Head of caudate nucleus (tissue), 42 donors: Measurements from ENCODE around the gene PAQR4.

Source experiments
- DNase-seq, 42 donors: peaks; one replicate each; pipeline versions ENCODE4 v3.0.0 to v3.0.0-alpha.2; 2020 to 2021; ENCODE audit warnings: mixed read lengths in 7 of 42
- intact Hi-C: fragments of 100-400 bp; cut with DNase I; formaldehyde crosslinking; loops from one replicate; pipeline ENCODE4 v1.15.0; 2022

Gene PAQR4

DNA sequence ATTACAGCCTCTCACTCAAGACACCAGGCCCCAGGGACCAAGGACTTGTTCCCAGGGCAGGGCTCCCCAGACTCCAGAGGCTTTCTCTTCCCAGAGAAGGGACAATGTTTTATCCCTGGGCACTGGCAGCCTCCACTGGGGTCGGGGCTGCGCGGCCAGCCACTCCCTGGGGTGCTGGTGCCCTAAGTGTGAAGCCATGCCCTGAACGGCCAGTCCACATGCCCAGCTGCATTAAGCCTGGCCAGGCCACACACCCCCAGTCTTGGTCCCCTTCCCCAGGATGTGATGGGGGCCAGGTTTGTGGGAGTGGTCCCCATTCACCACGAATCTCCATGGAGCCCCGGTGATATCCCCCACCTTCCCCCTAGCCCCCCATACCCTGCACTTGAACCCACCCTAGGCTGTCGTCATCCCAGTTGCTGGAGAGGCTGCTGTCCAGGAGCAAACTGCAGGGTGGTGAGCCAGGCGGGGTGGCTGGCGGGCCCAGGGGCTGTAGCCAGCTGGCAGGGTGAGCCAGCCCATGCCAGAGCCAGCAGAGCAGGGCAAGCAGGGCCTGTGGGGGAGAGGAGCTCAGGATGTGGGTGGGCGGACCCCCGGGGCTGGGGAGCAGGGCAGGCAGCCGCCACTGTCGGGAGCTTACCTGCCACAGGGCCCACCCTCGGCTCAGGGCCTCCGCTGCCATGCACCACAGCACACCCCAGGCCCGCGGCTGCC, 4.6 kb downstream of the PAQR4 start:
- intact Hi-C loops = loop anchor here (5.0 kb wide), 1 partner anchor 56 kb away; no protein-coding TSS in a partner anchor
- peak in 15 of 42 donors; percentile 27 to 70 (median 50) for DNase-seq

DNA sequence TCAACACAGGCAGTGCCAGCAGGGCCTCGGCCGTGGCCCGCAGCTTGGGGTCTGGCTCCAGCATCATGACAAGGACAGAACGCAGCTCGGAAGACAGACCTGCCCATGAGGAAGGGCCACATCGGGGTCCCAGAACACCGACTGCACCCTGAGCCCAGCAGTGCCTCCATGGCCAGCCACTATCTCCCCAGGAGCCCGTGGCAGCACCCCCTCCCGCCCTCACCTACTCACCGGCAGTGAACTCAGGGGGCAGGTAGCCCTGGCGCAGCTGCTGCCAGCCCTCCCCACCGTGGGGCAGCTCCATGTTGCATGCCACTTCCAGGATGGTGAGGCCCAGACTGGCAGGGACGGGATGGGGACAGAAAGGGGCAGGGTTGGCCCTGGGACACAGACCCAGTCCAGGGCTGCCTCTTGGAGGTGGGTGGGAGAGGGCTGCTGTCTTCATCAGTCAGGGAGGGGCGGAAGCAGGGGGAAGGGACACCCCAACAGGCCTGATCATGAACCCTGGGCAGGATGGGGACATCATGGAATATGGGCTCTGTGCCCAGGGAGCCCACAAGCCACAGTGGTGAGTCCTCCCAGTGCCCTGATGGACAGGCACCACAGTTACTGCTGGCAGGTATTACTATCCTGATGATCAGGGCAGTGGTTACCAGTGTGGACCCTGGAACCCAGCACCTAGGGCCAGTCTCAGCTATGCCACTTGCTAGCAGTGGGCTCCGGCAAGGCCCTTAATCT, 5.3 kb downstream of the PAQR4 start:
- intact Hi-C loops = loop anchor here (5.0 kb wide), 1 partner anchor 57 kb away; no protein-coding TSS in a partner anchor
- no peak for DNase-seq

GRCh38 chr16:2975161-2975795, 6.1 kb downstream of the PAQR4 start:
- intact Hi-C loops = no loop called here
- DNase-seq = no peak

GRCh38 chr16:2976201-2976600, 7.1 kb downstream of the PAQR4 start:
- DNase-seq = peak in 10 of 42 donors; percentile 34 to 66 (median 46)
- intact Hi-C loops = no loop called here

DNA sequence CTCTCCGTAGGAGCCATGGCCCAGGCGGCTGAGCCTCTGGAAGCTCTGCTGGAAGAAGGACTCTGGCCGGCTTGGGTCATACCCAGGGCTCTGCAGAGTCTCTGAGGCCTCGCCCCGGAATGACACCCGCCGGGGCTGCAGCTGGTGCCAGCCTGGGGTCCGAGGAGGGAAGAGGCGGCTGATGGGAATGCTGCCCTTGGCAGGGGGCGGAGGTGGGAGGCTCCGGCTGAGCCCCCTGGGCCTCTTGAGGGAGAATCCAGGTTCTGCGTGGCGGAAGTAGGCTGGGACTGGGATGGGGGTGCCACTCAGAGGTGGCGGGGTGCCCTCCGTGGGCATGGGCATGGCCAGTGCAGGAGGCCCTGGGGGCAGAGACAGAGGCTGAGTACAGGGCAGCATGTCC, 7.5 kb downstream of the PAQR4 start:
- no peak for DNase-seq
- intact Hi-C loops = no loop called here

DNA sequence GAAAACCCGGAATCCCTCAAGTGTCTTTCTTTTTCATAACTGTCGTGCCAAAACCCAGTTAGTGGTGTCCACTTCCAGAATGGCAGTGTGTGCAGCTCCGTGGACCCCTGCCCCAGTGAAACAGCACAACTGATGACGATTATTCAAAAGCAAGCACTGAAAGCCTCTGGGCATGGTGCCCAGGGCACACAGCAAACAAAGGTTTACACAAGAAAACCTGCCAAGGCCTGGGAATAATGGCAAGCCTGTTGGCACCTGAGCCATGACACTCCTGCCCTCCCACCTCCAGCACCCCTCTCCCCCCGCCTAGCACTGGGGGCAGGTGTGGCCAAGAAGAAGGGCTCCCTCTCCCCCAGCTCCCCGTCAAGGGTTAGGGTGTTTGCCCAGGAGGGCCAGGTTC, 8.3 kb downstream of the PAQR4 start:
- intact Hi-C loops = no loop called here
- DNase-seq = peak in 9 of 42 donors; percentile 26 to 55 (median 33)

- DNase-seq = no peak
- intact Hi-C loops = no loop called here
Observed at GRCh38 chr16:2979669-2980226, 10.6 kb downstream of the PAQR4 start.

GRCh38 chr16:2980227-2981176, 11.4 kb downstream of the PAQR4 start, which contains the start of gene PKMYT1:
TSS of gene PKMYT1 (minus strand) at chr16:2980446. CDS start at chr16:2979657, 789 bp downstream.
- DNase-seq = peak; percentile 72 to 97 (median 91)
- intact Hi-C loops = no loop called here

DNA sequence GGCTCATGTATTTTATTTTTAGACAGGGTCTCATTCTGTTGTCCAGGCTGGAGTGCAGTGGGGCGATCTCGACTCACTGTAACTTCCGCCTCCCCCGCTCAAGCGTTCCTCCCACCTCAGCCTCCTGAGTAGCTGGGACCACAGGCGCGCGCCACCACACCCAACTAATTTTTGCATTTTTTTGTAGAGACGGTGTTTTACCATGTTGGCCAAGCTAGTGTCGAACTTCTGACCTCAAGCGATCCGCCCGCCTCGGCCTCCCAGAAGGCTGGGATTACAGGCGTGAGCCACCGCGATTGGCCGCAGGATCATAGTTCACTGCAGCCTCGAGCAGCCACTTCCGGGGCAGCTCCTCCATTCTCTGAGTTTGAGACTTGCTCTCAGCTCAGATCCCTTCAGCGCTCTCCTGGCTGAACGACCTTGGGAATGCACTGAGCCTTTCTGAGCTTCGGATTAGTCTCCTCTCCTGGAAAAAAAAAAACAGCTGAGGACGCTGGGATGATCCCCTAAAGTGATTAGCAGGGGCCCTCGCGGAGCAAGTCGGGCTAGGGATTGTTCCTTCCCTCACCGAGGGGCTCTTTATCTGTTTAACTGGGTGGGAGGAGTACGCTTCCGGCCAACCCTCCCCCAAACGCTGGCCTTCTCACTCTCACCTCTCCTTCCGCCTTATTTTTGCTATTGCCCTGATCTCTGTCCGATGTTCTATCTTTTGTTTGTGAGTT, 12.2 kb downstream of the PAQR4 start:
- intact Hi-C loops = no loop called here
- DNase-seq = no peak

DNA sequence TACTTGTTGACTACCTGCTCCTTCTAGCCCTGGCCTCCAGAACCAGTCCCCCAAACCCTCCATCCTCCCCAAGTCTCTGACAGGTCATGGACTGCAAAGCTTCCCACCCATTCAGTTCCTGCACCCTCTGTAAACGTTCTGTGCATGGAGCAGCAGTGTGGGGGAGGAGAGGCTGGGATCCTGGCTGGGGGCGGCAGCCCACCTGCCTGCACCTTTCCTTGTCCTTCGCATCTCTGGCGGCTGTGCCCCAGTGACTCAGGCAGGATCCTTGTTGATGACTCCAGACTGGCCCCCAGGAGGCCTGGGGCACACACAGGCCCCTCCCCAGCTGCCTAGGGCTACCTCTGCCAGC, 12.7 kb downstream of the PAQR4 start:
- no peak for DNase-seq
- intact Hi-C loops = no loop called here

DNA sequence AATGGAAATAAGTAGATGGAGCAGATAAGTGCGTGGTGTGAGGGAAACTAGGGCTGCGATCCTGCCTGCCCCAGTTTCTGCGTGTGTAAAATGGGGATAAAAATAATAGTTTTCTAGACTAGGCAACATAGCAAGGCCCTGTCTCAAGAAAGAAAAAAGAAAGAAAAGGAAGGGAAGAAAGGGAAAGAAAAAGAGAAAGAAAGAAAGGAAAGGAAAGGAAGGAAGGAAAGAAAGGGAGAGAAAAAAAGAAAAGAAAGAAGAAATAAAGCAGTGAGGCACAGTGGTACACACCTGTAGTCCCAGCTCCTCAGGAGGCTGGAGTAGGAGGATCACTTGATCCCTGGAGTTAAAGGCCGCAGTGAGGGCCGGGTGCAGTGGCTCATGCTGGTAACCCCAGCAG, 13.3 kb downstream of the PAQR4 start:
- intact Hi-C loops = no loop called here
- DNase-seq = no peak

GRCh38 chr16:2983706-2984136, 14.6 kb downstream of the PAQR4 start:
- peak; percentile 53 to 93 (median 84) for DNase-seq
- intact Hi-C loops = no loop called here

DNA sequence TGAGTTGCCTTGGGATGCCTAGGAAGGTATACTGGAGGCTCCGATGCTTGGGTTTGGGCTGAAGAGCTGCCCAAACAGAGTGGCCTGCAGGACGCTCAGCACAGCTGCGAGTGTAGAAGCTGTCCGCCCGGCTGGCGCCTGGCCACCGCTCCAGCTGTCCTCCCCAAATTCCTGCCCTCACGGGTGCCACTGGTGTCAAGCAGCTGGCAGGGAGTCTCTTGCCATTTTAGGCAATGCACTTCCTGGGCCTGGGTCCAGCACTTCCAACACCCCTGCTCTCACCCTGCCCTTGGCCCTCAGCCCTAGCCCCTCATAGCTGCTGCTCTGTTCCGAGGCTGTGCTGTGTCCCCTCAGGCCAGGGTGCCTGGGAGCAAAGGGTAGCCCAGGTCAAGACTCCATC, 16.3 kb downstream of the PAQR4 start:
- DNase-seq = no peak
- intact Hi-C loops = no loop called here

DNA sequence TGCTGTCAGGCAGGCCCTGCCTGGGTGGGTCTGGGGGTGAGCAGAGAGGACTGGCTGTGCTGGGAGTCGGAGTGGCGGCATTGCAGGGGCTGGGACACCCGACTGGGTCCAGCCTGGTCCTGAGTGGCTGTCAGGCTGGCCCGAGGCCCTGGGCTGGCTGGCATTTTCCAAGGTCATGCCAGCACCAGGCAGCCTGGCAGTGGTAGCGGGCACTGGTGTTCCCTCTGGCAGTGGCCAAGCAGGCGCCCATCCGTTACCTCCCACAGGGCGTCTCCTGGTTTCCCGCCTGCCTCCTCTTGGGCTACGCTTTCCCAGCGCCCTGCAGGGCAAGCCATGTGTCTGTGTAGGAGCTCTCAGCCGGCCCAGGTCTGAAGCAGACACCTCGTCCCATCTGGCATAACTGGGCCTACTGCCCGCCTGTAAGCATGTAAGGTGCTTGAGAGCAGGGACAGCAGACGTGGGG, 16.8 kb downstream of the PAQR4 start:
- intact Hi-C loops = no loop called here

DNA sequence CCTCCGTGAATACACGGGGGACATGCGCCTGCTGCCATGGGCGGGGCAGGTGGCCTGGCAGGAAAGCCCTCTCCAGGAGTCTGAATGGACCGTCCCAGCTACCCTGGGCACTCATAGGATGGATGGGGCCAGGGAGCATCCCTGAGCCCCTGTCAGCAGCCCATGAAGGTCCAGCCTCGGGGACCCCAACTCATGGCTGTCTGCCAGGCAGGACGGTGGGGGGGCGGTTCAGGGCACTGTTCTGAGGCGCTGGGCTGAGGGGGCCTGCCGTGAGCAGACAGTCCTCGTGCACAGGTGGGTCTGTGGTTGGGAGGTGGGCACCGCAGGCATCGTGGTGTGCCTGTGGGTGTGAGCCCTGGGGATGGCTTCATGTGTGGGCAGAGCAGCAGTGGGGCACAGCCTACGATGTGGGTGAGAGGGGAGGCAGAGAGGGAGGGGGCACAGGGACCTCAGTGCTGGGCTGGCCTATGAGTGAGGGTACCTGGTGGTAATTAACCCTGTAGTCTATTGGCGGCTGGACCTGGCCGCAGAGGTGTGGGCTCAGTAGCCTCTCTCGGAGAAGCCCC, 17.6 kb downstream of the PAQR4 start:
- intact Hi-C loops = no loop called here
- DNase-seq = no peak

More for the DNA sequence above, 16.8 kb downstream of the PAQR4 start:
- no peak for DNase-seq

GRCh38 chr16:2987286-2987685, 18.1 kb downstream of the PAQR4 start:
- DNase-seq = no peak
- intact Hi-C loops = no loop called here

GRCh38 chr16:2987833-2988232, 18.7 kb downstream of the PAQR4 start:
- DNase-seq = no peak
- intact Hi-C loops = no loop called here
